Gastroesophageal sphincter (tissue), 3 donors: ENCODE results near the gene HLA-DMB.

Source experiments
- CTCF ChIP-seq, 4 experiments: fragments of 200-600 bp in 2 of 4; fragments of 450-650 bp in 2 of 4; sonication (generic) in 1 of 4; IDR thresholded peaks; one replicate each; pipeline ENCODE4 v1.5.1; 2017 to 2019; ENCODE audit warnings: antibody characterized with exemption in 4 of 4, mild to moderate bottlenecking in 2 of 4, moderate library complexity in 2 of 4
- POLR2A ChIP-seq, 2 donors: fragments of 450-650 bp; IDR thresholded peaks; one replicate each; pipeline ENCODE4 v1.6.1; 2017; ENCODE audit warnings: antibody characterized with exemption in 2 of 2, mild to moderate bottlenecking in 2 of 2, moderate library complexity in 1 of 2

GRCh38 chr6:32977272-32977952 is 36.6 kb upstream of the HLA-DMB start:
- TF ChIP-seq CTCF (IDR thresholded peaks at IDR 0.05) (no peak), POLR2A (IDR thresholded peaks at IDR 0.05) (no peak)
